ENCODE results near the gene KHDRBS2.

Gene KHDRBS2

GRCh38 chr6:62042429-62042828 is 243.6 kb downstream of the KHDRBS2 start:
- TF ChIP-seq, protein P1, sequence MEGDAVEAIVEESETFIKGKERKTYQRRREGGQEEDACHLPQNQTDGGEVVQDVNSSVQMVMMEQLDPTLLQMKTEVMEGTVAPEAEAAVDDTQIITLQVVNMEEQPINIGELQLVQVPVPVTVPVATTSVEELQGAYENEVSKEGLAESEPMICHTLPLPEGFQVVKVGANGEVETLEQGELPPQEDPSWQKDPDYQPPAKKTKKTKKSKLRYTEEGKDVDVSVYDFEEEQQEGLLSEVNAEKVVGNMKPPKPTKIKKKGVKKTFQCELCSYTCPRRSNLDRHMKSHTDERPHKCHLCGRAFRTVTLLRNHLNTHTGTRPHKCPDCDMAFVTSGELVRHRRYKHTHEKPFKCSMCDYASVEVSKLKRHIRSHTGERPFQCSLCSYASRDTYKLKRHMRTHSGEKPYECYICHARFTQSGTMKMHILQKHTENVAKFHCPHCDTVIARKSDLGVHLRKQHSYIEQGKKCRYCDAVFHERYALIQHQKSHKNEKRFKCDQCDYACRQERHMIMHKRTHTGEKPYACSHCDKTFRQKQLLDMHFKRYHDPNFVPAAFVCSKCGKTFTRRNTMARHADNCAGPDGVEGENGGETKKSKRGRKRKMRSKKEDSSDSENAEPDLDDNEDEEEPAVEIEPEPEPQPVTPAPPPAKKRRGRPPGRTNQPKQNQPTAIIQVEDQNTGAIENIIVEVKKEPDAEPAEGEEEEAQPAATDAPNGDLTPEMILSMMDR (IDR thresholded peaks at IDR 0.05; ENCODE audit: low read depth, low read length): no peak
- DNase-seq: no peak

DNA sequence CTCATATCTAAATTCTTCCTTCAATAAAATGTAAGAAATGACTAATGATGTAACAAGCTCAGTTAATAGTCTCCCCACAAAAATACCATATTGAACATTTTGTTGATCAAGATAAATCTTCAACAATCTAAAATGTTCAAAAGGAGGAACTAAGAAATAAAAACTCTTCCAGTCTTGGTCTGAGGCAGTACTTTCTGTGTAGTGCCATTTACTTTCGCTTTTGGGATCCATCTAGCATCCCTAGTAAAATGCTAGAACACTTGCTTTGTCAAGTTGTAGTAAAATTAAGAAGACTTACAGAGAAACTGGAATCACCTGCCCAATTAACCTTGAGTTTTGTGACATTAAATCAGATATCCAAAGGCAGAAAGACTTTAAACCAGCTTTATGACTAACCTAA is 246.4 kb downstream of the KHDRBS2 start:
- DNase-seq: no peak
- no peak overlapping the region for H3K4me3 ChIP-seq (ENCODE audit: low read depth, low read length)
- TF ChIP-seq, protein P1 (IDR thresholded peaks at IDR 0.05; ENCODE audit: low read depth, low read length): no peak

More at GRCh38 chr6:62042429-62042828, 243.6 kb downstream of the KHDRBS2 start:
- Histone ChIP-seq H3K36me3 (no peaks in the 10 kb centered on the region), H3K9me3 (no peaks in the 10 kb centered on the region), H3K4me1 (no peaks in the 10 kb centered on the region), H3K27me3 (no peaks in the 10 kb centered on the region), H3K4me3 (ENCODE audit: low read depth, low read length) (no peak overlapping the region)

GRCh38 chr6:62037445-62037844 is 248.6 kb downstream of the KHDRBS2 start:
- H3K9me3 ChIP-seq: no peaks in the 10 kb centered on the region
- H3K36me3 ChIP-seq: no peaks in the 10 kb centered on the region
- H3K4me3 ChIP-seq (ENCODE audit: low read depth, low read length): no peak overlapping the region
- DNase-seq: no peak
- no peaks in the 10 kb centered on the region for H3K27me3 ChIP-seq
- H3K4me1 ChIP-seq: no peaks in the 10 kb centered on the region
- TF ChIP-seq, protein P1 (IDR thresholded peaks at IDR 0.05; ENCODE audit: low read depth, low read length): no peak

More for the DNA sequence above, 246.4 kb downstream of the KHDRBS2 start:
- H3K36me3 ChIP-seq: no peaks in the 10 kb centered on the region
- no peaks in the 10 kb centered on the region for H3K4me1 ChIP-seq
- H3K27me3 ChIP-seq: no peaks in the 10 kb centered on the region
- no peaks in the 10 kb centered on the region for H3K9me3 ChIP-seq

GRCh38 chr6:62035952-62036351 is 250.1 kb downstream of the KHDRBS2 start:
- no peak for DNase-seq
- H3K4me1 ChIP-seq: no peaks in the 10 kb centered on the region

DNA sequence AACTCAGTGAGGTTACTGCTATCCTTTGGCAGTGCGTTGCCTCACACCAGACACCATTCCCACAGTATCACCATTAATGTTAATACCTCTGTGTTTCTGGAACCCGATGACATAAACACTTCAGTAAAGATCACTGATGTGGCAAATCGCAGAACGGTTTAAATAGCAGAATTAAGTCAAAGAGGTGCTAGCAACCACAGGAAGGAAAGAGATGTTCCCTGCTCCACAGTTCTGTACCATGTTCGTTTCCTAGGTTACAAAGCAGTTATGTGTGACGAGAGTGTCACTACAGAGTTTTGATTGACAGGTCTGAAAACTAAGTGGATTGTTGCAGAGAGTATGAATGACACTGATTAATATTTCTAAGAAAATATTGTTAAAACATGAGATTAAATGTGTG is 272.3 kb downstream of the KHDRBS2 start:
- H3K4me1 ChIP-seq: no peaks in the 10 kb centered on the region
- TF ChIP-seq, protein P1 (IDR thresholded peaks at IDR 0.05; ENCODE audit: low read depth, low read length): no peak
- DNase-seq: no peak
- no peak overlapping the region for H3K4me3 ChIP-seq (ENCODE audit: low read depth, low read length)
- H3K27me3 ChIP-seq: no peaks in the 10 kb centered on the region
- peaks cover 6% of the 10 kb centered on the region for H3K9me3 ChIP-seq
- H3K36me3 ChIP-seq: no peaks in the 10 kb centered on the region

More at GRCh38 chr6:62035952-62036351, 250.1 kb downstream of the KHDRBS2 start:
- Histone ChIP-seq H3K4me3 (ENCODE audit: low read depth, low read length) (no peak overlapping the region), H3K27me3 (no peaks in the 10 kb centered on the region), H3K9me3 (no peaks in the 10 kb centered on the region), H3K36me3 (no peaks in the 10 kb centered on the region)
- TF ChIP-seq, protein P1 (IDR thresholded peaks at IDR 0.05; ENCODE audit: low read depth, low read length): no peak

GRCh38 chr6:62009445-62009844 is 276.6 kb downstream of the KHDRBS2 start:
- TF ChIP-seq, protein P1 (IDR thresholded peaks at IDR 0.05; ENCODE audit: low read depth, low read length): no peak
- no peaks in the 10 kb centered on the region for H3K27me3 ChIP-seq
- H3K9me3 ChIP-seq: peaks cover 6% of the 10 kb centered on the region
- DNase-seq: no peak
- no peaks in the 10 kb centered on the region for H3K4me1 ChIP-seq
- no peak overlapping the region for H3K4me3 ChIP-seq (ENCODE audit: low read depth, low read length)
- H3K36me3 ChIP-seq: no peaks in the 10 kb centered on the region
